NCI-H446 treated with DMSO at 0.1 percent for 48 hours (cell line): ENCODE data around the gene RMDN2.

Experiments
- DNase-seq: peaks from one replicate; lab custom pipeline; 2025; lab: John Stamatoyannopoulos, UW

The RMDN2 gene

GRCh38 chr2:38045811-38046210 lies 120.7 kb downstream of the RMDN2 start:
- no peak for DNase-seq

DNA sequence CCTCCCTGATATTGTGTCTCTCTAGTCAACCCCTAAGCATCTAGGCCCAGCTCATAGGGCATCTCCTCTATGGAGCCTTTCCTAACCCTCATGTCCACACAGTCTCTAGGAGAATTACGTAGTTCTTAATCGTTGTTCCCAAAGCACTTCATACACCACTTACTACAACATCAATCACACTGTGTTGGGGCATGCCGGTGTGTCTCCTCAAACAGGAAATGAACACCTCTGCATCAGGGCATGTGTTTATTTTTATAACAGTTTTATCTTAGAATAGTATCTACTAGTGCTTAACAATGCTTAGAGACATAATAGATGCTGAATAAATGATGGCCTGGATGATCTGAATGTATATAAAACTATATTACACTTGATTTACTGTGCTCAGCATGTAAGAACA lies 131.1 kb downstream of the RMDN2 start:
- no peak for DNase-seq

DNA sequence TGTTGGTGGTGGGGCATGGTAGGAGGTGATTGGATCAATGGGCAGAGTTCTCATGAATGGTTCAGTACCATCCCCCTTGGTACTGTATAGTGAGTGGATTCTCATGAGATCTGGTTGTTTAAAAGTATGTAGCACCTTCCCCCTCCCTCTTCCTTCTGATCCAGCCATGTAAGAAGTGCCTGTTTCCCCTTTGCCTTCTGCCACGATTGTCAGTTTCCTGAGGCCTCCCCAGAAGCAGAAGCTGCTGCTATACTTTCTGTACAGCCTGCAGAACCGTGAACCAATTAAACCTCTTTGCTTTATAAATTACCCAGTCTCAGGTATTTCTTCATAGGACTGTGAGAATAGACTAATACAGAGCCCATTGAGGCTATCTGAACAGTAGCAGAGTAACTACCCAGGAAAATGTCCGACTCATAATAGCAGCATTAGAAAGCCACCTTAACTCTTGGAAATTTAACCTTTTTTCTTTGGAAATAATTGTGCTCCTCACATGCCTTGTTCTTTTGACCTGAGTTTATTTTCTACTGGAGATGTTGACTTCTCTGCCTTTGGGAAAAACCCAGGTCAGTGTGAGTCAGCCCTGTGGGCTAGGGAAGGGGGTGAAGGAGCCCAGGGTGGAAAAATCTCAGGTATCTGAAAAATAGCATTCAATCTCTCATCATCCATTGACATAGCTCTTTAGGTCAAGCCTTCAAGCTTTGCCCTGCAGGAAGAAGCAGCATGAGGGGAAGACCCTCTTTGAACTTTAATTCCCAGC lies 132.7 kb downstream of the RMDN2 start:
- no peak for DNase-seq

DNA sequence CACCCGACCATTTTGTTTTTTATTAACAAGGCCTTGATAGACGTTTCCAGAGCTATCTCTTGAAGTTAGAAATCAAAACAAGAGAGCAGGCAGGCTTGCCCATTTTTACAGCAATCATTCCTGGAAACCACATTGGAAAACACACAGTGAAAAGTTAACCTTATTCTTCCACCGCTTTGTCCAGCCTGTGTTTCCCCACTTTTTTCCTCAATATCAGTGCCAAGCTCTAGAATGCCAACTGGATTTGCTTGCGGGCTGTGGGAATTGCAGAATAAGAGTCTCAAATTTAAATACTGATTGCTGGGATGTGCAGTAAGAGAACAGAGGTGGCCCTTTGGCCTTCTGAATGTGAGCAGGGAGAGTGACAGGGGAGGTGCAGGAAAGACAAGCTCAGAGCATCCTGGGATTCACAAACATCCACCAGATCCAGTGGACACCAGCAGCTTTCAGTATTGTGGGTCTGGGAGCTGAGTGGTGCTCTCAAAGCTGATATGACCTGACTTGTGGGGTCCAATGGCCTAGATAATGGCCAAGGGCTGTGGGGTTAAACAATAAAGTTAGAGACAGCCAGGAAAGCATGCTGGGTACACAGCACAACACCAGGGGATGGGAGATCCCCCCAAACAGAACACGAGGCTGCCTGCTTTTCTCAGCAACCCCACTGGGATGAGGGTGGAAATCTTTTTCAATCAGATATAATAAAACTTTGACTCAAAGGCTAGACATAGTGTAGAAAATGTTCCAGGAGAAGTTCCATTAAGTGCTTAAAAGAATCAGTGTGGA lies 135.3 kb downstream of the RMDN2 start:
- no peak for DNase-seq

- DNase-seq: no peak
Measured at GRCh38 chr2:38064801-38065501, 139.9 kb downstream of the RMDN2 start.

- DNase-seq: no peak
Measured at GRCh38 chr2:38065502-38066135, 140.5 kb downstream of the RMDN2 start.

GRCh38 chr2:38066421-38067115 lies 141.5 kb downstream of the RMDN2 start:
- no peak for DNase-seq
